ENCODE results near the gene TAC4.

DNA sequence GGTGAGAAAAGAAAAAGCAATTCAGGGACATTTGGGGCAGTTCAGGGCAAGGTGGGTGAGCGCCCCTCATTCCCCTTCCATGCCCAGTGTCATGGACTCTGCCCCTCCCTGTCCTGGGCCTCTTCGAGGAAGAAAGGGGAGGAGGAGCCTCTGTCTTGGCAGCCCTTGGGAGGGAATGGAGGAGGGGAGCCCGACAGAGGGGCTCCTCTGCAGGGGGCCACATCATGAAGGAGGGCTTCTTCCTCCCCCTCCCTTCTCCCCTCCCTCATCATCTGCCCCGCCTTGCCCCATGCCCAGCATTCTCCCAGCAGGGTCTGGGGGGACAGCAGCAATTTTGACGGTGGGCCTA, 33.2 kb upstream of the TAC4 start:
- no peak for TF ChIP-seq POLR2A (IDR thresholded peaks at IDR 0.05)
- TF ChIP-seq EP300 (IDR thresholded peaks at IDR 0.05), result no peak
- TF ChIP-seq, protein P1, sequence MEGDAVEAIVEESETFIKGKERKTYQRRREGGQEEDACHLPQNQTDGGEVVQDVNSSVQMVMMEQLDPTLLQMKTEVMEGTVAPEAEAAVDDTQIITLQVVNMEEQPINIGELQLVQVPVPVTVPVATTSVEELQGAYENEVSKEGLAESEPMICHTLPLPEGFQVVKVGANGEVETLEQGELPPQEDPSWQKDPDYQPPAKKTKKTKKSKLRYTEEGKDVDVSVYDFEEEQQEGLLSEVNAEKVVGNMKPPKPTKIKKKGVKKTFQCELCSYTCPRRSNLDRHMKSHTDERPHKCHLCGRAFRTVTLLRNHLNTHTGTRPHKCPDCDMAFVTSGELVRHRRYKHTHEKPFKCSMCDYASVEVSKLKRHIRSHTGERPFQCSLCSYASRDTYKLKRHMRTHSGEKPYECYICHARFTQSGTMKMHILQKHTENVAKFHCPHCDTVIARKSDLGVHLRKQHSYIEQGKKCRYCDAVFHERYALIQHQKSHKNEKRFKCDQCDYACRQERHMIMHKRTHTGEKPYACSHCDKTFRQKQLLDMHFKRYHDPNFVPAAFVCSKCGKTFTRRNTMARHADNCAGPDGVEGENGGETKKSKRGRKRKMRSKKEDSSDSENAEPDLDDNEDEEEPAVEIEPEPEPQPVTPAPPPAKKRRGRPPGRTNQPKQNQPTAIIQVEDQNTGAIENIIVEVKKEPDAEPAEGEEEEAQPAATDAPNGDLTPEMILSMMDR (IDR thresholded peaks at IDR 0.05), result no peak

Measured in tibial nerve (tissue), 4 donors.